HG02884 (cell line): ENCODE data around the gene PLGRKT.
"Not testable (repeated sequence)": the region's sequence is repeated elsewhere in the genome, so short reads cannot be mapped to it uniquely, and the experiment has no call there.

Experiments used
- ATAC-seq: cut with Tn5 transposase; IDR thresholded peaks from one replicate; pipeline ENCODE4 v1.9.1; 2021; ENCODE audit warnings: mild to moderate bottlenecking, moderate library complexity; ENCODE audit not compliant: unreplicated experiment

Gene PLGRKT

DNA sequence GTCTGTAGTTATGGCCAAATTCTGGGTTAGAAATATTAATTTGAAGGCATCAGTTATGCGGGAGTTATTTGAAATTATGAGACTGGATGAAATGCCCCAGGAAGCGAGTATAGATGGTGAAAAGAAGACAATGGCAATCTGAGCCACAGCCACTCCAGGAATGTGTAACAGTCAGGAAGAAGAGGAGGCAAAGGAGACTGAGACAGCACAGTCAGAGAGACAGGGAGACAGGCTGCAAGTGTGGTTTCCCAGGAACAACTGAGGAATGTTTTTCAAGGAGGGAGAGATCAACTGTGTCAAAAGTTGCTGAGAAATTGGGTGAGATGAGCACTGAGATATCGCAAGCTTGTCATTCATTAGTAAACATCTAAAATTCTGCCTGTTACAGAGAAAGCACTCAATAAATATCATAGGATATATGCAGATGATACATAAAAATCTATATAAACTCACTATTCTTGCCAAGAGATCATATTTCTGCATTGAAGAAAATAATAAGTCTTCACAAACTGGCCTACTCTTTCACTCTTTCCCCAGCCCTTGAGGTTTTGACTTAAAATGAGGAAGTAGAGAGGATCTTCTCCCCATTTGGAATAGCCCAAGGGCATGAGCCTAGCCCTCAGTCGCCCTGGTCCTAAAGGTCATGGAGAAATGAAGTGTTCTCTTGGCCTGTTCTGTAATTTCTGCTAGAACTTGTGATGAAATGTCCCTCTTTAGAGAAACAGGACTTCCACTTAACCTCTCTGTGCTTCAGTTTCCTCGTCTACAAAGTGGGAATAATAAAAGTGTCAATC lies 49.5 kb downstream of the PLGRKT start:
- ATAC-seq = no peak

DNA sequence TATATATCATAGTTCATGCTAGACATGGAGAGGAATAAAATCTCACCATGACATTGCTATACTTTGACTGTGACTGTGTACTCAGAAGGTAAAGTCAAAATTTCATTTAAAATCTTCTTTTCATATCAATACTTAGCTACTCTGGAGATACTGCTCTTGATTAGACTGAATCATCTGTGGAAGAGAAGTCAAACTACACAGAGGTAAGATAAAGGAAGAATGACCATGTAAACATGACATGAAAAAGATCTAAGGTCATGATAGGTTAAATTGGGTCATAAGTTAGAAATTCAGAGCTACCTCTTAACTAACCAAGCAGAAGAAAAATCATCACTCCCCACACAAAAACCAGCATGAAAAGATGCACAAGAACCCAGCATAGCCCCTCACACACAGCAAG lies 53.3 kb downstream of the PLGRKT start:
- ATAC-seq = no peak

DNA sequence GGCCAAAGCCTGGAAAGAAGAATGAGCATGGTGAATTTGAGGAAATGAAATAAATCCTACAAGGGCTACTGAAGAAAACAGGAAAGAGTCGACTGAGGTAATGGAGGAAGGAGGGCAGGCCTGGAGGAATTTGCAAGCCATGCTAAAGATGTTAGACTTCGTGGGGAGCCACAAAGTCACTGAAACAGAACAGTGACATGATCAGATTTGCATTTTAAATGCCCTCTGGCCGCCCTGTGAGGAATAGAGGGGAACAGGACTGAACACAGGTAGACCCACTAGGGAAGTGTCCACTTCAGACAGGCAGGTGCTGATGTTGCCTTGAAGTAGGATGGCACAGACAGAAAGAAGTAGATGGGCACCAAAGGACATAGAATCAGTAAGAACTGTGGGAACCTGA lies 55.2 kb downstream of the PLGRKT start:
- no peak for ATAC-seq

DNA sequence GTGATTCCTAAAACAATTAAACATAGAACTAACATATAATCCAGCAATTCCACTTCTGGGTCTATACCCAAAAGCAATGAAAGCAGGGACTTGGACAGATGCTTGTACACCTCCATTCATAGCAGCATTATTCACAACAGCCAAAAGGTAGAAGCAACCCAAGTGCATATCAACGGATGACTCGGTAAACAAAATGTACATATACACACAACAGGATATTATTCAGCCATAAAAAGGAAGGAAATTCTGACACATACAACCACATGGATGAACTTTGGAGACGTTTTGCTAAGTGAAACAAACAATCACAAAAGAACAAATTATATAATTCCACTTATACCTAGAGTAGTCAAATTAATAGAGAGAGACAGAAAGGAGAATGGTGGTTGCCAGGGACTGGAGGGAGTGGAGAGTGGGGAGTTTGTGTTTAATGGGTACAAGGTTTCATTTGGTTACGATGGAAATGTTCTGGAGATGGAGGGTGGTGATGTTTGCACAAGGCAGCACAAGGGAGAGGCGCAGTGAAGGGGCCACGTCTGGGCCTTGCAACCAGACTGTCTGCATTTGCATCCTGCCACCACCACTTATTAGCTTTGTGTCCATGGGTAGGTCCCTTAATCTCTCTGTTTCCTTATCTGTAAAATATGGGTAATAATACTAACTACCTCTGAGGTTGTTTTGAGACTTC lies 61.8 kb downstream of the PLGRKT start:
- no peak for ATAC-seq

DNA sequence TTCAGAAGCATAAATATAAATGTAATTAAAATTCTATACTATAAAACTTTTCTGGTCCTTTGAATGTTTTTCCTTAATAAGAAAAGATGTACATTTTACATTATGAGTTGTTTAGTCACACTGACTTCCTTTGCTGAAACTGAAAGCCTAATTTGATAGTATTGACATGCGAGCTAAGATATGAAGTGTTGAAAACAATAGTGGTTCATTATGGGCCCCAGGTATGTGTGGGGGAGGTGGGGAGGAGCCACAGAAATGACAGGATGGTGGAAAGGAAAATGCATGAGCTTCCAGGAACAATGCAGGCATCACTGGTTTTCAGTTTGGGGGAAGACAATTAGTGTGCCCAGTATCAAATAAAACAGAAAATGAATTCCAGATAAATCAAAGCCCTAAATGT lies 62.6 kb downstream of the PLGRKT start:
- peak; percentile 72 for ATAC-seq

DNA sequence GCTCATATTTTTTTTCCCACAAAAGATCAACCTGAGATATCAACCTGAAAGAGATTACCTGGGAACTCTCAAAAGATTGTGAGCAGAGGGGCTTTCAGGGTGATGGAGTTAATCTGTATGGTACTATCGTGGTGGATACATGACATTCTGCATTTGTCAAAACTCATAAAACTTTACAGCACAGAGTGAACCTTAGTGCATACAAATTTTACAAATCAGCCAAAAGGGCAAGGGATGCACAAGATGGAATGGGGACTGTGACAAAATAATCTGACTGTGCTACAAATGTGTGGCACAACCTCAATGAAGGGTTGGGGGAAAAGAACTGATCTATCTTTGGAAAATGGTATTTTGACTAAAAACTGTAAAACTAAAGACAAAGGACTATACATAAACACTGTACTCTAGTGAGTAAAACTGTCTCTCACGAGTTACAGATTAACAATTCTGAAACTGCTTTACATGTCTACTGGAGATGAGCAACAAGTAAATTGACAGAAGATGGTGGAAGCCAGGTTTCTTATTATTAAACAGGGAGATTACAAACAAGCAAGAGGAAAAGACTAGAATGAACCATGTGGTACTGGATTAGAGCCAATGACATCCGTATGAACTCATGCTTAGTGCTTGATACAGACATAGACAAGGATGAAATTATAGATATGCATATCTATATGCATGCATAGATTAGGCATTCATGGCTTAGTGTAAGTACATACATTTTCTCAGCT lies 73.3 kb downstream of the PLGRKT start:
- peak; percentile 87 for ATAC-seq

DNA sequence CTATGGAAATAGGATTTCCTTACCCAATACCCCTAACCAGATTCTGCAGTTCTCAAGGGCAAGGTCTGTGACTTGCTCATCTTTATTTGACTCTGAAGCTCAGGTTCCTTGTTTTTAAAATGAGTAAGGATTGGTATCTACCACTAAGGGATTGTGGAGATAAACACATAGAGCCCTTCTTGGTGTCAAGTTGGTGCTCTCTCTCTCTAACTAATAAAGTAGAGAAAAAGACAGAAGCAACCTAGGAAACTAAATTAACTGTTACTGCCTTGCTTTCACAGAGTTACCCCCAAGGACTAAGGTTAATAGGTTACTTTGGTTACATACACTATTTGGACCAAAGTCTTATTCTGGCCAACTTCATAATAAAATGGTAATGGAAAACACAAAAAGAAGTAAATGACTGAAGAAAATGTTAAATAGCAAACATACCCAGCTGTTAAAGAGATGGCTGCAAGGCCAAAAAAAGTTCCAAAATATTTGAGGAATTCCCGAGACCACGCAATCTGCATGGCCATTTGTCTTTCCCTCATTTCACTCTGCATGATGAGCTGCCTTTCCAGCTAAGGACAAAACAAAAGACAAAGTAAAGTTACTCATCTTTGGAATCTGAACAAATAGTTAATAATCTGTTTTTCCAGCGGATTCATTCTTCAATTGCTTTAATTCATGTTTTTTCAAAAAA lies 76.3 kb downstream of the PLGRKT start:
- no peak for ATAC-seq

DNA sequence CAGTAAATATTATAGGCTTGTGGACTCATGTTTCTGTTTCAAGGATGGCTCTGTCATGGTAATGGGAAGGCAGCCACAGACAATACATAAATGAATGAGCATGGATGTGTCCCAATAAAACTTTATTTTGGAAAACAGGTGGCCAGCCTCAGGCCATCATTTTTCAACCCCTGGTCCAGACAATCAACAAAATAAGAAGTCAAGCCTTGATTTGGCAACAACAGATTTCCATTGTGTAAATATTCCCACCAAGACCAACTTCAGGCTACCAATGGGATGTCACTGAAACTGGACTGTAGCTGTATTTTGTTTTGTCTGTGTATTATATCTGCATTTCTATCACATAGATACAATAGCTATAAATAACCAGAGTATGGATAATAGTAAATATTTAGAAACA lies 77.4 kb downstream of the PLGRKT start:
- ATAC-seq = no peak

DNA sequence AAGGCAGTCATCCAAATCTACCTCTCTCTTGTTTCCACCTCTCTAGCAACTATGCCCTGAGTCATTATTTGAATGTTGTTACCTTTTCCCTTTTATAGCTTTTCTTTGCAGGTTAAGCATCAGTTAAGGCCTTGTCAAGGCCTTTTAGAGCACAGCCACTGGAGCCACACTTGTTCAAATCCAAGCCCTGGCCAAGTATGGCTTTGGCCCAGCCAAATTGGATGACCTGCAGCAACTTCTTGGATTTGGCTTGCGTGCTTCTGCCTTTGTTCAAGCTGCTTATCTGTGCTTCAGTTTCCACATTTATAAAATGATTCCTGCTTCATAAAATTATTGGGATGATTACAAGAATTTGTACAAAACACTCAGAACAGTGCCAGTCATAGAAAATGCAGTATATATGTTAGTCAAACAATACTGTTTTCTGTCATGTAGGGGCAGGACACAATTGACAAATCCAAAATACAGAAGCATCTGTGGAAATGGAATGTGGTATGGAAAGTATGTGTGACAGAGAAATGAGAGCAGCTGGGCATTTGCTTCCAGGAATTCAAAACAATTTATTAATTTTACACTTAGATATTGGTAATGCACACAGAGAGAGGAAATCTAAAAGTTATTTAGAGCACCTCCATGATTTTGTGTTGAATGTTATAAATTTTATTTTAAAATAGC lies 80.2 kb downstream of the PLGRKT start:
- ATAC-seq = no peak

DNA sequence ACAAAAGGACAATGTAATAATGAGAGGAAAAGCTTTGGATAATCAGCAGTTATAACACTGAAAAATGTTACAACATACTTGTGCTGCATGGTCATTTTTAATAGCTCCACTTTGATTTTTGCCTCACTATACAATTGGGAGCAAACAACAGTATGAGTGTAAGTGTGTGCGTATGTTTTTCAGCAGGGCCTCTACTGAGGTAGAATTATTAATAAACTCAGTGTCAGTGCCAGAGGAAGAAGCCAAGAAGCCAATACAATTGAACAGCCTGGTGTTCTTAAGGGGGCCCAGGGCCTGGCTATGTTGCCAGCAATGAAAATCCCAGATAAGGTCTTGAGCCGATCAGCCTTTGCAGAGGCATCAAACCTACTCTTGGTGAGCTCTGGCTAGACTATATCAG lies 81.9 kb downstream of the PLGRKT start:
- ATAC-seq = no peak

DNA sequence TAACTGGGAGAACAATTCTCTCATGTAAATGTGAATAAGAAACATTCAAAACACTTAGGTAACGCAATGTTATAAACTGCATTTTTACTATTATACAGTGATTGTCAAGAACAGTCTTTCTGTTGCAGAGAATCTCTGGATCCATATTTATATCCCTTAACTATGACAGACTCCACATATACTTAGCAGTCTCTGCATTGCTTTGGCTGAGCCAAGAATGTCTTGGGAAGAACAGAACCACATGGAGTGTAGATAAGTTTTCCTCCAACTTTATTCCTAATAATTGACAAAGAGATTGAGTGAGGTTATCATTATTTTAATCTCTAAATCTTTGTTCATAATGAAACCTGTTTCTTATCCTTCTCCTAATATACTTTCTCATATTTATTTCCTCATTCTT lies 82.5 kb downstream of the PLGRKT start:
- ATAC-seq = no peak

DNA sequence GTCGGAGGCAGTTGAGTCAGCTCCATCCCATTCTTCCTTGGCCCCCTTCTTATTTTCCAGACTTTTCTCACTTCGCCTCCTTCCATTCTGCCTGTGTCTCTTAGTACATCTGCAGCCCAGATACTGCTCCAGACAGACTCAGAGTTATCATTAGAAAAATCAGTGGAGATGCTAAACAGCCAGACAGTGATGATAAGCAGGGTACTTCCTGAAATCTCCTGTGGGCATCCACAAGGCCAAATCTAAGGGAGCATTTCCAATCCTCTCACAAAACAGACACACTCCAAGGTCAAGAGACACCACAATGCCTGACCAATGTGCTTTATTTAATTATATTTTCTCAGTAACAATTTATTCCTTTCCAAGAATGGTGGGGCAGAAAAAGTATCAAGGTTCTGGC lies 83.5 kb downstream of the PLGRKT start:
- ATAC-seq = no peak

DNA sequence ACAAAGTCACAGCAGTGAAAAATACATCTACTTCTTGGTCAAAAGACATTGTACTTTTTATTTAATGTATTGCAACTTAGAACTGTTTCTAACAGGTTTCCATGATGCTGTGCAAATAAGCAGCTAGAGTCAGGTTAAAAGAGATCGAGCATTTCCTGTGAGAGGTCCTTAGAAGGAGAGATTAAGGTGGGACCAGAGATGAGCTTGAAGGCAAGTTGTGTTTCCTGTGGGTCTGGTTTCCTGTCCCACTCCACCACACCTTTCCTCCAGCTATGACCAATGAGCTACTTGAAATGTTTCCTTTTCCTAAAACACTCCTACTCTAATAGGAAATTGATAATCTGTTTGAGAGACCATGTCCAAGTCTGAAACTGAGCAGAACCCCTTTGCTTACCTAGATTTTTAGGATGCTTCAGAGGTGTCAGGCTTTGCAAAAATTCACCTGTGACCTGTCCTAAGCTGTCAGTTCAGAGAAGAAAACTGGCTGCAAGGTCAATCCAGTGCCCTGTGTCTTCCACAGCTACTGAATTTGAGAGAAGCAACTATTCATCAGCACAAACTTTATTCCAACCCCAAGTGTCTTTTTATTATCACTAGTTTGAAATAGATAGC lies 85.0 kb downstream of the PLGRKT start:
- no peak for ATAC-seq

DNA sequence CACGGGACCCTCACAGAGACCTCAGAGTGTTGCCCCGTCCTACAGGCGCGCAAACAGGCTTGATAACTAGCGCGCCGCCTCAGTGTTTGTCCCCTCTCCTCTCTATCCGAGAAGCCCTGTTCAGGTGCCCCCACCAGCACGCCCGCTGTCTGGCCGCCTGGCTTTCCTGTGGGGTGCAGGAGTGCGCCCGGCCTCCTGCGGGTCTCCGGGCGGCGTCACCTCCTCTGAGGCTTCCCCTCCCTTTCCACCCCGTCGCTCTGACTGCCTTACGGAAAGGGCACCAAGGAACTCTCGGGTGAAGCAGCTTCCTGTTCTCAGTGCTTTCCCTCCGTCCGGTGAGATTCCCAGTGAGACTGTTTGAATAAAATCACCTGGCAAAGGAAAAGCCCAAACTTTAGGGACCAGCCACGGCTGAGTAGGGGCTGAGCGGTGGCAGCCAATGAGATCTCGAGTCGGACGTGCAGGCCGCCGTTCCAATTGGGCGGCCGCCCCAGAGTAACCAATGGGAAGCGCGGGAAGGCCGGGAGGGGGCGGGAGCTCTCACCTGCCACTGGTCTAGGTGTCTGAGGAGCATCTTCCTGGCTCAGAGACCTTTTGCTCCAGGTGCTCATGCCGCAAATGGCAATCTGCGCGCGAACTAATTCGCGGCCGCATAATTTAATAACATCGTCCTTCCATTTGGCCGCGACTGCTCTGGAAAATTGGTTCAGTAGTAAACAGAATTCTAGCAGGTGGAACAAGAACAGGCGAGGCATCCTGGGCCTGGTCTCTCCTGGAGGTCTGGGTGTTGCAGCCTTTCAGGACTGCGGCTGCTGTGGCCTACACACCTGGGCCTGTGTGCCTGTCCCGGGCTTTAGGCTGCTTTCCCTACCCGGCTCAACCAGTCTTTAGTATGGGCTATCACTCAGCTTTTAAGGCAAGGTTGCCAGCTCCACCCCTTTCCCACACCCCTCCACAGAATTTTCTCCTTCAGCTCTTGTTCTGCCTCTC lies 98.4 kb downstream of the PLGRKT start, which contains the start of gene RLN1:
Gene RLN1, minus strand, starts transcription at position 885 of the 990 bp plus-strand sequence. Its CDS starts 130 bp downstream, at position 755.
- ATAC-seq = peak; percentile 99

DNA sequence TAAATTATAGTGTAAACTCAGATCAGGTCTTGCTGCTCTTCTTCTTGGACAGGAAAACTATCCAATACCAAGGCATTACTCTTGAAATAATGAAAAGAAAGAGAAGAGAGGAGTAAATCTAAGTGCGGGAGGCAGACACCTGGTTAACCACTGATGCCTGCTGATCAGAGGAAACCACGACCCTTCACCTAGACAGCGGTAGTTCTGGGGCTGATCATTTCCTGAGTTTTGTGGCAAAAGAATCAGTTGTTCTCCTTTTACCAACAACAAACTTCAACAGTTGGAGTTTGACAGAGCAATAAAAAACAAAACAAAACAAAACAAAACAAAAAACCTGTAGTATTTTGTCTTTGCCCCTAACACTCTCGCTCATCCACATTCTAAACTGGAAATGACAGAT lies 101.0 kb downstream of the PLGRKT start:
- ATAC-seq = no peak

DNA sequence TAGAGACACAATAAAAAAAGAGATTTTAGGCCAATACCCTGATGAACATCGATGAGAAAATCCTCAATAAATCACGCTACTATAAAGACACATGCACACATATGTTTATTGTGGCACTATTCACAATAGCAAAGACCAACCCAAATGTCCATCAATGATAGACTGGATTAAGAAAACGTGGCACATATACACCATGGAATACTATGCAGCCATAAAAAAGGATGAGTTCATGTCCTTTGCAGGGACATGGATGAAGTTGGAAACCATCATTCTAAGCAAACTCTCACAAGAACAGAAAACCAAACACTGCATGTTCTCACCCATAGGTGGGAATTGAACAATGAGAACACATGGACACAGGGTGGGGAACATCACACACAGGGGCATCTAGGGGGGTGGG lies 106.4 kb downstream of the PLGRKT start:
- not testable (repeated sequence) for ATAC-seq

DNA sequence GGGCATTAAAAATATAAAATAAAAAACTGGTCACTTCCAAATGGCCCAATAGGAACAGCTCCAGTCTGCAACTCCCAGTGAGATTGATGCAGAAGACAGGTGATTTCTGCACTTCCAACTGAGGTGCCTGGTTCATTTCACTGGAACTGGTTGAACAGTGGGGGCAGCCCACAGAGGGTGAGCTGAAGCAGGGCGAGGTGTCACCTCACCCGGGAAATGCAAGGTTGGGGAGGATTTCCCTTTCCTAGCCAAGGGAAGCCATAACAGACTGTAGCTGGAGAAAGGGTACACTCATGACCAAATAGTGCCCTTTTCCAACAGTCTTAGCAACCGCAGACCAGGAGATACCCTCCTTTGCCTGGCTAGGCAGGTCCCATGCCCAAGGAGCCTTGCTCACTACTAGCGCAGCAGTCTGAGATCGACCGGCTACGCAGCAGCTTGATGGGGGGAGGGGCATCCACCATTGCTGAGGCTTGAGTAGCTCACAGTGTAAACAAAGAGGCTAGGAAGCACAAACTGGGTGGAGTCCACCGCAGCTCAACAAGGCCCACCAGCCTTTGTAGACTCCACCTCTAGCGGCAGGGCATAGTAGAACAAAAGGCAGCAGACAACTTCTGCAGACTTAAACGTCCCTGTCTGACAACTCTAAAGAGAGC lies 110.7 kb downstream of the PLGRKT start:
- no peak for ATAC-seq

DNA sequence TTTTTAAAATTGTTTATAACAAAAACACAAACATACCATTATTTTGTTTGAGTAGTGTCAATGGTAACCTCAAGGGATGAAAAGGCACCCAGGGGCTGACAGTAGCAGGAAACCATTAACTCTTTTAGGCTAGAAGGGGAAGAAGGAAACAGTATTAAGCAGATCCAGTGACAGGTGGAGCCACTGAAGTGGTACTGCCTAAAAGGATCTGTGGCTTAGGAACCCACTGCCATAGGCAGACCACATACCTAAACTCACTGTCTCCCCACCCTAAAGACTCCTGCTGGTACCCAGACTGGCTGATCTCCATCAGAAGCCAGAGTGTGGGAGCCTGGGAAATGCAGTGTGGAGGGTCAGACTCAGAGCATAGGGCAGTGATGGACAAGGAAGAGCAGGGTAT lies 111.5 kb downstream of the PLGRKT start:
- ATAC-seq = no peak
